ENCODE results near the gene SPAG16. TPM values are rescaled to one million over a fixed set of nuclear protein-coding genes. Genes with fewer than 3 reads are reported as not detected.

The SPAG16 gene
- polyA plus RNA-seq, 2 of the 4 experiments (the other 2 are of a cell fraction) = 19.1 to 27.6 TPM

GRCh38 chr2:214077727-214078126 is 793.5 kb downstream of the SPAG16 start:
- ChIA-PET POLR2A (no interaction called here), CTCF (no interaction called here)
- TF ChIP-seq MYC (IDR thresholded peaks at IDR 0.05; ENCODE audit: borderline replicate concordance, low read length) (no peak), POLR2A (IDR thresholded peaks at IDR 0.05; ENCODE audit: low read length) (no peak), FOSL2 (IDR thresholded peaks at IDR 0.05) (no peak), FOSL2 (CRISPR knock-in tag; IDR thresholded peaks at IDR 0.05) (no peak), CBX2 (IDR thresholded peaks at IDR 0.05; ENCODE audit: borderline replicate concordance, low read depth) (no peak), ZNF302 (CRISPR knock-in tag; IDR thresholded peaks at IDR 0.05) (no peak), GATA3 (IDR thresholded peaks at IDR 0.05; ENCODE audit: borderline replicate concordance) (no peak)
- Histone ChIP-seq H3K27ac (0 out of 6 replicates have a peak overlapping the region, but pooled peaks of 1 of the 2 experiments have one; percentile 13), H3K4me2 (no peak overlapping the region; the same call in 2 of the 3 replicates), H3K4me1 (peaks cover 21% of the 10 kb centered on the region), H3K4me3 (no peak overlapping the region), H3K9me3 (no peaks in the 10 kb centered on the region)
- DNase-seq (ENCODE audit: low read depth in 1 of 2, low spot score in 1 of 2) = no peak
- WGBS (ENCODE audit: missing lambda C conversion rate) = 63% methylated on average over 1 of the region's 1 CpG
- peak in 1 of 2 experiments; percentile 38; a peak in 1 of 6 replicates for ATAC-seq
- no peak for FAIRE-seq

DNA sequence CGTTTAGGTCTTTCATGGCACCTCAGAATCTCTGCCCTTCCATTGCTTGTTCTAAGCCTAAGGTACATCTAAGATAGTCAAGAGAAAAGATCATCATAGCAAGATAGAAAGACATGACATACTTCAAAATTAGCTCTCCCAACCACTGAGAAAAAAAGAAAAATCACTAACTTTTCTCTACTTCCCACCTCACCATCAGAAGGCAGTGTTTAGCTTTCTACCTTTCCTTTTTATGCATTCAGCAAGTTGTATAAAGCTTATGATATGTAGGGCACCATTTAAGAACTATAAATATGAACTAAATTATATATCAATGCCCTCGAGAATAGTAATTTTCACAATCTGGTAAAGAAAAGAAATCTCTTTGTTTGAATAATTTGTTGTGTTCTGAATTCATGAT is 794.8 kb downstream of the SPAG16 start:
- TF ChIP-seq MYC (IDR thresholded peaks at IDR 0.05; ENCODE audit: borderline replicate concordance, low read length) (no peak), ZSCAN20 (CRISPR knock-in tag; IDR thresholded peaks at IDR 0.05) (no peak), KDM1A (IDR thresholded peaks at IDR 0.05; ENCODE audit: low read depth) (no peak), HOXB13 (CRISPR knock-in tag; IDR thresholded peaks at IDR 0.05; ENCODE audit: low read depth) (no peak), RAD21 (conservative IDR thresholded peaks at IDR 0.05 in 1 of 2, IDR thresholded peaks at IDR 0.05 in 1 of 2) (peak; percentile 19 to 26; a peak in 1 of 5 replicates), CTCF (IDR thresholded peaks at IDR 0.05) (no peak), CHD4 (IDR thresholded peaks at IDR 0.05; ENCODE audit: borderline replicate concordance) (no peak)
- TF ChIP-seq, protein P1, sequence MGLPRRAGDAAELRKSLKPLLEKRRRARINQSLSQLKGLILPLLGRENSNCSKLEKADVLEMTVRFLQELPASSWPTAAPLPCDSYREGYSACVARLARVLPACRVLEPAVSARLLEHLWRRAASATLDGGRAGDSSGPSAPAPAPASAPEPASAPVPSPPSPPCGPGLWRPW (IDR thresholded peaks at IDR 0.05) = no peak
- Histone ChIP-seq H3K4me2 (no peak overlapping the region), H3K27ac (no peak overlapping the region), H3K4me3 (no peak overlapping the region), H3K9me3 (no peaks in the 10 kb centered on the region), H3K4me1 (peaks cover 21% of the 10 kb centered on the region)
- POLR2A ChIA-PET = no interaction called here
- no peak for FAIRE-seq
- WGBS (ENCODE audit: missing lambda C conversion rate) = 72% methylated on average over 2 of the region's 2 CpGs
- DNase-seq (ENCODE audit: low read depth in 1 of 2, low spot score in 1 of 2) = no peak
- no peak for ATAC-seq
- CTCF ChIA-PET = no interaction called here

DNA sequence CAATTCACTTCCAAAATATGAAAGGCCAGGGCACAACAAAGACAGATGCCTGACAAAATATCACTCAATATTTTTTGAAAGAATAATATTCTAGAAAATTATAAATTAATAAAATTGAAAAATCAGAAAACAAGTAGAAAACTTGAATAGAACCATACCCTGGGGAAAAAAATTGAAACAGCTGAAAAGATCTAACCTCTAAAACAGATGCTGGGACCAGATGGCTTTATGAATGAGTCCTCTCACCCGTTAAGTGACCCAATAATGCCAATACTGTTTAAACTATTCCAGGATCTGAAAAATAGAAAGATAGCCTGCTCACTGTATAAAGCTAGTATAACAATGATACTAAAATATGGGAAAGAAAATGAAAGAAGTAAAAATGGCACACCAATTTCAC is 804.3 kb downstream of the SPAG16 start:
- Histone ChIP-seq H3K4me2 (no peak overlapping the region), H3K9me3 (no peaks in the 10 kb centered on the region), H3K27ac (no peak overlapping the region), H3K4me1 (no peaks in the 10 kb centered on the region), H3K4me3 (no peak overlapping the region)
- FAIRE-seq (no peak), ATAC-seq (no peak), DNase-seq (ENCODE audit: low read depth in 1 of 2, low spot score in 1 of 2) (no peak)
- 61% methylated on average over 1 of the region's 1 CpG for WGBS (ENCODE audit: missing lambda C conversion rate)
- POLR2A ChIA-PET = no interaction called here
- CTCF ChIA-PET = no interaction called here
- TF ChIP-seq ZSCAN20 (CRISPR knock-in tag; IDR thresholded peaks at IDR 0.05) = no peak
- no peak for TF ChIP-seq ZFP36 (IDR thresholded peaks at IDR 0.05; ENCODE audit: borderline replicate concordance, partially characterized antibody)
- TF ChIP-seq, protein P2, sequence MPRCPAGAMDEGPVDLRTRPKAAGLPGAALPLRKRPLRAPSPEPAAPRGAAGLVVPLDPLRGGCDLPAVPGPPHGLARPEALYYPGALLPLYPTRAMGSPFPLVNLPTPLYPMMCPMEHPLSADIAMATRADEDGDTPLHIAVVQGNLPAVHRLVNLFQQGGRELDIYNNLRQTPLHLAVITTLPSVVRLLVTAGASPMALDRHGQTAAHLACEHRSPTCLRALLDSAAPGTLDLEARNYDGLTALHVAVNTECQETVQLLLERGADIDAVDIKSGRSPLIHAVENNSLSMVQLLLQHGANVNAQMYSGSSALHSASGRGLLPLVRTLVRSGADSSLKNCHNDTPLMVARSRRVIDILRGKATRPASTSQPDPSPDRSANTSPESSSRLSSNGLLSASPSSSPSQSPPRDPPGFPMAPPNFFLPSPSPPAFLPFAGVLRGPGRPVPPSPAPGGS (IDR thresholded peaks at IDR 0.05) = no peak
- no peak for TF ChIP-seq BHLHE40 (IDR thresholded peaks at IDR 0.05; ENCODE audit: low read depth, low read length)
- no peak for TF ChIP-seq GATA3 (IDR thresholded peaks at IDR 0.05; ENCODE audit: borderline replicate concordance)
- TF ChIP-seq, protein P3, sequence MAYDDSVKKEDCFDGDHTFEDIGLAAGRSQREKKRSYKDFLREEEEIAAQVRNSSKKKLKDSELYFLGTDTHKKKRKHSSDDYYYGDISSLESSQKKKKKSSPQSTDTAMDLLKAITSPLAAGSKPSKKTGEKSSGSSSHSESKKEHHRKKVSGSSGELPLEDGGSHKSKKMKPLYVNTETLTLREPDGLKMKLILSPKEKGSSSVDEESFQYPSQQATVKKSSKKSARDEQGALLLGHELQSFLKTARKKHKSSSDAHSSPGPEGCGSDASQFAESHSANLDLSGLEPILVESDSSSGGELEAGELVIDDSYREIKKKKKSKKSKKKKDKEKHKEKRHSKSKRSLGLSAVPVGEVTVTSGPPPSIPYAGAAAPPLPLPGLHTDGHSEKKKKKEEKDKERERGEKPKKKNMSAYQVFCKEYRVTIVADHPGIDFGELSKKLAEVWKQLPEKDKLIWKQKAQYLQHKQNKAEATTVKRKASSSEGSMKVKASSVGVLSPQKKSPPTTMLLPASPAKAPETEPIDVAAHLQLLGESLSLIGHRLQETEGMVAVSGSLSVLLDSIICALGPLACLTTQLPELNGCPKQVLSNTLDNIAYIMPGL (CRISPR knock-in tag; IDR thresholded peaks at IDR 0.05; ENCODE audit: borderline replicate concordance) = no peak
- no peak for TF ChIP-seq REST (IDR thresholded peaks at IDR 0.05)
- TF ChIP-seq ATOH8 (CRISPR knock-in tag; IDR thresholded peaks at IDR 0.05; ENCODE audit: low read depth) = no peak
- no peak for TF ChIP-seq ELK1 (IDR thresholded peaks at IDR 0.05; ENCODE audit: low read depth, low read length)

All from A549 (cell line).